ENCODE data around the gene CORO1C. TPM values are rescaled to one million over a fixed set of nuclear protein-coding genes. Genes with fewer than 3 reads are reported as not detected.

CORO1C gene
- total and polyA plus RNA-seq, 10 donors = 12.0 to 119 (median 74.8) TPM

- no peaks in the 10 kb centered on the region for H3K27me3 ChIP-seq (replicated peaks in 1 of 7)
- H3K36me3 ChIP-seq = peaks cover 0 to 5% (median 0%) of the 10 kb centered on the region in 6 donors
- TF ChIP-seq CTCF (IDR thresholded peaks at IDR 0.05 in 8 of 11, conservative IDR thresholded peaks at IDR 0.05 in 3 of 11) (peak; percentile 24 to 79 (median 63)), POLR2AphosphoS5 (IDR thresholded peaks at IDR 0.05) (peak; percentile 51 to 77 (median 58)), POLR2A (IDR thresholded peaks at IDR 0.05) (no peak)
- DNase-seq = peak; percentile 92
- intact Hi-C loops (cut with DNase I; ENCODE audit: low total_unique reads) = no loop called here
- 5 to 10% (median 9%) methylated on average over 13 of the region's 13 CpGs for WGBS, 5 donors
- no peaks in the 10 kb centered on the region for H3K9me3 ChIP-seq
- H3K4me1 ChIP-seq = peaks cover 31 to 78% (median 55%) of the 10 kb centered on the region in 6 donors
- H3K27ac ChIP-seq = peak overlapping the region; percentile 49 to 91 (median 86)
- H3K4me3 ChIP-seq = peak overlapping the region in 4 of 8 donors; percentile 3 to 52 (median 6)
These were observed 39.9 kb downstream of the CORO1C start for GRCh38 chr12:108691175-108691997.

- no peak for TF ChIP-seq POLR2AphosphoS5 (IDR thresholded peaks at IDR 0.05)
- no peak for TF ChIP-seq POLR2A (IDR thresholded peaks at IDR 0.05)
- no peak for TF ChIP-seq CTCF (IDR thresholded peaks at IDR 0.05 in 8 of 11, conservative IDR thresholded peaks at IDR 0.05 in 3 of 11)
- intact Hi-C loops (cut with DNase I; ENCODE audit: low total_unique reads) = no loop called here
- Histone ChIP-seq H3K27me3 (replicated peaks in 1 of 7) (no peaks in the 10 kb centered on the region), H3K27ac (peak overlapping the region in 7 of 8 donors; percentile 77 to 91 (median 87)), H3K4me1 (peaks cover 31 to 79% (median 57%) of the 10 kb centered on the region in 6 donors), H3K9me3 (no peaks in the 10 kb centered on the region), H3K4me3 (peak overlapping the region in 2 of 8 donors; percentile 6 to 52), H3K36me3 (peaks cover 0 to 5% (median 0%) of the 10 kb centered on the region in 6 donors)
- DNase-seq = no peak
- 43 to 64% (median 48%) methylated on average over 4 of the region's 4 CpGs for WGBS, 5 donors
These were observed 40.7 kb downstream of the CORO1C start for GRCh38 chr12:108690542-108691174.

- peaks cover 0 to 3% (median 0%) of the 10 kb centered on the region in 6 donors for H3K36me3 ChIP-seq
- H3K4me1 ChIP-seq = peaks cover 35 to 84% (median 61%) of the 10 kb centered on the region in 6 donors
- DNase-seq = no peak
- H3K27ac ChIP-seq = peak overlapping the region in 7 of 8 donors; percentile 77 to 91 (median 87)
- intact Hi-C loops (cut with DNase I; ENCODE audit: low total_unique reads) = no loop called here
- peak overlapping the region in 1 of 8 donors; percentile 1 for H3K4me3 ChIP-seq
- no peaks in the 10 kb centered on the region for H3K27me3 ChIP-seq (replicated peaks in 1 of 7)
- no peaks in the 10 kb centered on the region for H3K9me3 ChIP-seq
- no peak for TF ChIP-seq CTCF (IDR thresholded peaks at IDR 0.05 in 8 of 11, conservative IDR thresholded peaks at IDR 0.05 in 3 of 11)
- TF ChIP-seq POLR2AphosphoS5 (IDR thresholded peaks at IDR 0.05) = no peak
- no peak for TF ChIP-seq POLR2A (IDR thresholded peaks at IDR 0.05)
These were observed 41.2 kb downstream of the CORO1C start for GRCh38 chr12:108690191-108690518.

Measured in spleen (tissue), 11 donors.